ENCODE data around the gene FDPS. TPM values are rescaled to one million over a fixed set of nuclear protein-coding genes. Genes with fewer than 3 reads are reported as not detected.

Gene FDPS
- total RNA-seq, 1 experiment from 2014 or later: 410 TPM

DNA sequence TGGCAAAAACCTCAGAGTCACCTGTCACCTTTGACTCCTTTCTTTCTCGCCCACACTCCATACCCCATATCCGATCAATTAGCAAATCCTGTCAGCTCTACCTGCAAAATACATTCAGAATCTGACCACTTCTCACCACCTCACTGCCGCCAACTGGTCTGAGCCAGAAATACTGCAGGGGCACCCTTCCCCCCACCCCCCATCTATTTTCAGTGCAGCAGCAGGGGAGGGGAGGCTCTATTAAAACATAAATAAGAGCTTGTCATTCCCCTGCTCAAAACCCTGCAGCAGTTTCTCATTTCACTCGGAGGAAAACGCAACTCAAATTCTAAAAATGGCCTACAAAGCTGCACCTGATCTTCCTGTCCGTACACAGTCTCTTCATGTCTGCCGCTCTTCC, 11.3 kb upstream of the FDPS start:
- Mint-ChIP-seq H3K36me3 (ENCODE audit: insufficient read depth, unreplicated experiment) (no peaks in the 10 kb centered on the region), H3K4me3 (ENCODE audit: low read depth, unreplicated experiment) (no peak overlapping the region), H3K27me3 (ENCODE audit: unreplicated experiment) (peaks cover 42% of the 10 kb centered on the region), H3K27ac (ENCODE audit: unreplicated experiment) (no peak overlapping the region), H3K9me3 (ENCODE audit: low read depth, unreplicated experiment) (no peaks in the 10 kb centered on the region), H3K4me1 (ENCODE audit: low read depth, unreplicated experiment) (no peaks in the 10 kb centered on the region)
- intact Hi-C loops (cut with micrococcal nuclease; ENCODE audit: unreplicated experiment): no loop called here
- BruUV-seq (replicated peaks): no TSS peak
- CTCF ChIA-PET: interaction anchor here (0.6 kb wide), 1 partner anchor 22 kb away, joined by 5 read pairs; no protein-coding TSS in a partner anchor
- no peak for DNase-seq
- TF ChIP-seq, protein P1, sequence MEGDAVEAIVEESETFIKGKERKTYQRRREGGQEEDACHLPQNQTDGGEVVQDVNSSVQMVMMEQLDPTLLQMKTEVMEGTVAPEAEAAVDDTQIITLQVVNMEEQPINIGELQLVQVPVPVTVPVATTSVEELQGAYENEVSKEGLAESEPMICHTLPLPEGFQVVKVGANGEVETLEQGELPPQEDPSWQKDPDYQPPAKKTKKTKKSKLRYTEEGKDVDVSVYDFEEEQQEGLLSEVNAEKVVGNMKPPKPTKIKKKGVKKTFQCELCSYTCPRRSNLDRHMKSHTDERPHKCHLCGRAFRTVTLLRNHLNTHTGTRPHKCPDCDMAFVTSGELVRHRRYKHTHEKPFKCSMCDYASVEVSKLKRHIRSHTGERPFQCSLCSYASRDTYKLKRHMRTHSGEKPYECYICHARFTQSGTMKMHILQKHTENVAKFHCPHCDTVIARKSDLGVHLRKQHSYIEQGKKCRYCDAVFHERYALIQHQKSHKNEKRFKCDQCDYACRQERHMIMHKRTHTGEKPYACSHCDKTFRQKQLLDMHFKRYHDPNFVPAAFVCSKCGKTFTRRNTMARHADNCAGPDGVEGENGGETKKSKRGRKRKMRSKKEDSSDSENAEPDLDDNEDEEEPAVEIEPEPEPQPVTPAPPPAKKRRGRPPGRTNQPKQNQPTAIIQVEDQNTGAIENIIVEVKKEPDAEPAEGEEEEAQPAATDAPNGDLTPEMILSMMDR (IDR thresholded peaks at IDR 0.05; ENCODE audit: unreplicated experiment): no peak

DNA sequence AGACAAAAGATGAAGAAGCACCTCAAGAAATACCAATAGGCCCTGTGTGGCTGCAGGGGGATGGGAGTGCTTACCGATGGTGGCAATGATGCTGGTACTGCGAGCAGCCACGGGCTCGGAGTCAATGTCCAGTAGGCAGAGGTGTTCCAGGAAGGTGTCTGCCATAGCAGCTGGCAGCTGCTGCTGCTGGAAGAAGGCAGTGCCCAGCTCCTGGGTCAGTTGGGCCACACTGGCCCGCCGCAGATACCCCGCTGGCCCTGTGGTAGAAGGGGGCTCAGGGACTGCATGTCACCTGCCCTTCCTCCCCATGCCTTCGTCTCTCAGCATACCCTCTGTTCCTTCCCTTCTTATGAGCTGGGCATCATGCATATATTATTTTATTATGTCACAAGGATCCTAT, 8.6 kb upstream of the FDPS start:
- no TSS peak for BruUV-seq (replicated peaks)
- TF ChIP-seq, protein P1 (IDR thresholded peaks at IDR 0.05; ENCODE audit: unreplicated experiment): no peak
- peaks cover 33% of the 10 kb centered on the region for H3K27me3 Mint-ChIP-seq (ENCODE audit: unreplicated experiment)
- no peak overlapping the region for H3K27ac Mint-ChIP-seq (ENCODE audit: unreplicated experiment)
- intact Hi-C loops (cut with micrococcal nuclease; ENCODE audit: unreplicated experiment): no loop called here
- H3K4me3 Mint-ChIP-seq (ENCODE audit: low read depth, unreplicated experiment): no peak overlapping the region
- peaks cover 15% of the 10 kb centered on the region for H3K4me1 Mint-ChIP-seq (ENCODE audit: low read depth, unreplicated experiment)
- CTCF ChIA-PET: no interaction called here
- H3K9me3 Mint-ChIP-seq (ENCODE audit: low read depth, unreplicated experiment): no peaks in the 10 kb centered on the region
- no peaks in the 10 kb centered on the region for H3K36me3 Mint-ChIP-seq (ENCODE audit: insufficient read depth, unreplicated experiment)
- no peak for DNase-seq

- Mint-ChIP-seq H3K9me3 (ENCODE audit: low read depth, unreplicated experiment) (no peaks in the 10 kb centered on the region), H3K27ac (ENCODE audit: unreplicated experiment) (no peak overlapping the region), H3K4me1 (ENCODE audit: low read depth, unreplicated experiment) (peaks cover 20% of the 10 kb centered on the region), H3K4me3 (ENCODE audit: low read depth, unreplicated experiment) (no peak overlapping the region), H3K36me3 (ENCODE audit: insufficient read depth, unreplicated experiment) (no peaks in the 10 kb centered on the region), H3K27me3 (ENCODE audit: unreplicated experiment) (peaks cover 26% of the 10 kb centered on the region)
- CTCF ChIA-PET: no interaction called here
- intact Hi-C loops (cut with micrococcal nuclease; ENCODE audit: unreplicated experiment): no loop called here
- TF ChIP-seq, protein P1 (IDR thresholded peaks at IDR 0.05; ENCODE audit: unreplicated experiment): no peak
- BruUV-seq (replicated peaks): no TSS peak
- DNase-seq: no peak
Measured at GRCh38 chr1:155300553-155301329, 7.9 kb upstream of the FDPS start.

GRCh38 chr1:155301342-155301841, 7.3 kb upstream of the FDPS start, which contains the start of gene PKLR:
TSS of gene PKLR (minus strand) at chr1:155301438. CDS start at chr1:155301395, 43 bp downstream.
- TF ChIP-seq, protein P1 (IDR thresholded peaks at IDR 0.05; ENCODE audit: unreplicated experiment): no peak
- Mint-ChIP-seq H3K9me3 (ENCODE audit: low read depth, unreplicated experiment) (no peaks in the 10 kb centered on the region), H3K27ac (ENCODE audit: unreplicated experiment) (no peak within 1 kb of the TSS), H3K36me3 (ENCODE audit: insufficient read depth, unreplicated experiment) (no peaks in the 10 kb centered on the region), H3K4me3 (ENCODE audit: low read depth, unreplicated experiment) (no peak within 1 kb of the TSS), H3K27me3 (ENCODE audit: unreplicated experiment) (peaks cover 19% of the 10 kb centered on the region), H3K4me1 (ENCODE audit: low read depth, unreplicated experiment) (peaks cover 25% of the 10 kb centered on the region)
- intact Hi-C loops (cut with micrococcal nuclease; ENCODE audit: unreplicated experiment): no loop called here
- CTCF ChIA-PET: interaction anchor here (0.6 kb wide), 1 partner anchor 82 kb away, joined by 3 read pairs; no protein-coding TSS in a partner anchor
- no peak for DNase-seq
- no TSS peak for BruUV-seq (replicated peaks)
